Calu3 (cell line): ENCODE measurements around the gene NXPE4. TPM values are rescaled to one million over a fixed set of nuclear protein-coding genes. Genes with fewer than 3 reads are reported as not detected.

Experiments used
- BruUV-seq: library from RNA; stranded (reverse); fragments of 400-500 nt; replicated peaks from 2 replicates; lab custom pipeline; 2021; lab: Mats Ljungman, UMichigan
- CTCF ChIA-PET: fragments of 300-600 bp; sonication (Branson Sonifier 250); formaldehyde crosslinking; loops from one replicate; lab custom pipeline; 2022; ENCODE audit warnings: antibody characterized with exemption; lab: Charles Lee
- DNase-seq: peaks from one replicate; pipeline ENCODE4 v3.0.0; 2022
- H3K27ac Mint-ChIP-seq: one replicate; pipeline ENCODE4 v1.8.0; 2022; ENCODE audit warnings: mixed read lengths; ENCODE audit not compliant: unreplicated experiment
- H3K27me3 Mint-ChIP-seq: one replicate; pipeline ENCODE4 v1.8.0; 2022; ENCODE audit warnings: mixed read lengths; ENCODE audit not compliant: unreplicated experiment
- H3K36me3 Mint-ChIP-seq: one replicate; pipeline ENCODE4 v1.8.0; 2022; ENCODE audit warnings: mild to moderate bottlenecking, moderate library complexity, mixed read lengths; ENCODE audit not compliant: insufficient read depth, unreplicated experiment
- H3K4me1 Mint-ChIP-seq: one replicate; pipeline ENCODE4 v1.8.0; 2022; ENCODE audit warnings: mild to moderate bottlenecking, low read depth, mixed read lengths; ENCODE audit not compliant: unreplicated experiment
- H3K4me3 Mint-ChIP-seq: one replicate; pipeline ENCODE4 v1.8.0; 2022; ENCODE audit warnings: mild to moderate bottlenecking, low read depth, moderate library complexity, mixed read lengths; ENCODE audit not compliant: unreplicated experiment
- H3K9me3 Mint-ChIP-seq: one replicate; pipeline ENCODE4 v1.8.0; 2022; ENCODE audit warnings: low read depth, mixed read lengths; ENCODE audit not compliant: unreplicated experiment
- intact Hi-C: fragments of 100-400 bp; cut with micrococcal nuclease; formaldehyde crosslinking; loops from one replicate; pipeline ENCODE4 v1.10.0; 2022; ENCODE audit not compliant: unreplicated experiment
- total RNA-seq: library from RNA; stranded (reverse); gene quantifications from 2 replicates; pipeline ENCODE4 v1.2.3, GENCODE V29; 2022
- TF ChIP-seq, protein P1 (sequence below): fragments of 200-600 bp; IDR thresholded peaks from one replicate; pipeline ENCODE4 v1.8.0; 2022; ENCODE audit warnings: antibody characterized with exemption; ENCODE audit not compliant: unreplicated experiment

Gene NXPE4
- total RNA-seq, 1 experiment from 2014 or later: not detected

DNA sequence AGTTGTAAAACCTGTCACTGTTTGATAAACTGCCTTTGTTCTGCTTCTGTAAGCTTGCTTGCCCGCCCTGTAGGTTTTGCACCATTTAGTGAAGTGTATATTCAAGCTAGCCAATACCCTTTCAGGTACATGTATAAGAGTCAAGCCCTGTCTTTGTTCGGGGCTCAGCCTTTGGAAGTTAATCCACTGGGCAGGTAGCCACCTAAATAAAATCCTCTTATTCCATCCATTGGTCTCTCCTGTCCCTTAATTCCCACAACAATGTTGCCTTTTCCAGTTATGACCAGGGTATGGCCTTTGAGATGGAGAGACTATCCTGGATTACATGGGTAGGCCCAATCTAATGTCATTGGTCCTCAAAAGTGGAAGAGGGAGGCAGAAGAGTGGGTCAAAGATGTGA, 69.9 kb downstream of the NXPE4 start:
- DNase-seq: no peak
- intact Hi-C loops: no loop called here
- Mint-ChIP-seq H3K27me3 (no peaks in the 10 kb centered on the region), H3K4me1 (no peaks in the 10 kb centered on the region), H3K4me3 (no peak overlapping the region), H3K27ac (no peak overlapping the region), H3K9me3 (peaks cover 2% of the 10 kb centered on the region), H3K36me3 (no peaks in the 10 kb centered on the region)
- BruUV-seq: no TSS peak
- CTCF ChIA-PET: no interaction called here
- TF ChIP-seq, protein P1, sequence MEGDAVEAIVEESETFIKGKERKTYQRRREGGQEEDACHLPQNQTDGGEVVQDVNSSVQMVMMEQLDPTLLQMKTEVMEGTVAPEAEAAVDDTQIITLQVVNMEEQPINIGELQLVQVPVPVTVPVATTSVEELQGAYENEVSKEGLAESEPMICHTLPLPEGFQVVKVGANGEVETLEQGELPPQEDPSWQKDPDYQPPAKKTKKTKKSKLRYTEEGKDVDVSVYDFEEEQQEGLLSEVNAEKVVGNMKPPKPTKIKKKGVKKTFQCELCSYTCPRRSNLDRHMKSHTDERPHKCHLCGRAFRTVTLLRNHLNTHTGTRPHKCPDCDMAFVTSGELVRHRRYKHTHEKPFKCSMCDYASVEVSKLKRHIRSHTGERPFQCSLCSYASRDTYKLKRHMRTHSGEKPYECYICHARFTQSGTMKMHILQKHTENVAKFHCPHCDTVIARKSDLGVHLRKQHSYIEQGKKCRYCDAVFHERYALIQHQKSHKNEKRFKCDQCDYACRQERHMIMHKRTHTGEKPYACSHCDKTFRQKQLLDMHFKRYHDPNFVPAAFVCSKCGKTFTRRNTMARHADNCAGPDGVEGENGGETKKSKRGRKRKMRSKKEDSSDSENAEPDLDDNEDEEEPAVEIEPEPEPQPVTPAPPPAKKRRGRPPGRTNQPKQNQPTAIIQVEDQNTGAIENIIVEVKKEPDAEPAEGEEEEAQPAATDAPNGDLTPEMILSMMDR: no peak

DNA sequence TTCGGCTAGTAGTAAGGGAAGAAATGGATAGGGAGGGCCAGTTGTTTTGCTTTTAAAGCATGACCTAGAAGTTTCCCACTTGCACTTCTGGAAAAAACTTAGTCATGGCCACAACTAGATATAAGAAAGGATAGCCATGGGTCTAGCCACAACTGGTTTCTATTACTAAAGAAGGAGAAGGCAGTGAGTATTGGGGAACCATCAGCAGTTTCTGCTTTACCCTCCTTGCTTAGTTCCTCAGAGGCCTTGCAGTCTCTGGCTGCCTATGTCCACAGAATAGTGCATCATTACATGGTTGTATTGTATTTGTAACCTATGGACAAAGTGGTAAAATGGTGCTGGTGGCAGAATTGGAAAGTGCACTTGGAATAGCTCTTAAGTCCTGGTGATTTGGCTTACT, 71.5 kb downstream of the NXPE4 start:
- CTCF ChIA-PET: no interaction called here
- Mint-ChIP-seq H3K36me3 (no peaks in the 10 kb centered on the region), H3K27me3 (no peaks in the 10 kb centered on the region), H3K9me3 (peaks cover 2% of the 10 kb centered on the region), H3K4me1 (no peaks in the 10 kb centered on the region), H3K4me3 (no peak overlapping the region), H3K27ac (no peak overlapping the region)
- BruUV-seq: no TSS peak
- intact Hi-C loops: no loop called here
- DNase-seq: no peak
- TF ChIP-seq, protein P1: no peak

DNA sequence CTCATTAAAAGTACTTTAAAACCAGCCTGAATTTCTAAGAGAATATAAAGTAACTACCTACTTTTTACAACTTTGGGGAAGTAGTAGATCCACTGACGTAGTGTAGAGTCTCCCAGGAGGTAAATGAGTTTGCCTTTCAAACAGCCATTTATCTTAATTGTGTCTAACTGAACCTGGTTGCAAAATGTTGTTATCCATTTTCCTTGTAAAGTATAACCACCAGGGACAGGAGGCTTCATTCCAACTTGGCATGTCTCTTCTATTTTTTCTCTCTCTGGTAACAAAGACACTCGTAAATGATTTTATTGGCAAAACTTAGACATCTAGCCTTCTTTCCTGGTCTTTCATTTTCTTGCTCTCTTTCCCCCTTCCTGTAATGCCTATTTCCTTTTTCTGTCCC, 72.8 kb downstream of the NXPE4 start:
- H3K9me3 Mint-ChIP-seq: peaks cover 2% of the 10 kb centered on the region
- no peak overlapping the region for H3K4me3 Mint-ChIP-seq
- no peak overlapping the region for H3K27ac Mint-ChIP-seq
- H3K4me1 Mint-ChIP-seq: no peaks in the 10 kb centered on the region
- H3K27me3 Mint-ChIP-seq: no peaks in the 10 kb centered on the region
- intact Hi-C loops: no loop called here
- no peaks in the 10 kb centered on the region for H3K36me3 Mint-ChIP-seq
- no peak for DNase-seq
- TF ChIP-seq, protein P1: no peak
- CTCF ChIA-PET: no interaction called here
- BruUV-seq: no TSS peak

Other genes with a start within 250 kb of the NXPE4 start
- 3.8 and 6.7 TPM in 2 replicates for gene C11orf71, start 195.3 kb downstream of the NXPE4 start, total RNA-seq
- gene RBM7, start 195.1 kb downstream of the NXPE4 start, total RNA-seq: 22.0 and 26.4 TPM in 2 replicates
- gene REXO2, start 156.3 kb downstream of the NXPE4 start, total RNA-seq: 69.1 and 74.2 TPM in 2 replicates
- not detected in 2 replicates for gene NXPE1, start 35.9 kb downstream of the NXPE4 start, total RNA-seq
- gene NXPE2, start 82.7 kb upstream of the NXPE4 start, total RNA-seq: not detected in 2 replicates